H1 (cell line): ENCODE data around the gene CLEC2A. TPM values are rescaled to one million over a fixed set of nuclear protein-coding genes. Genes with fewer than 3 reads are reported as not detected.

ENCODE experiments used
- BCL11A ChIP-seq, 2 experiments: IDR thresholded peaks; one replicate each; pipeline ENCODE4 v1.6.1; 2011; ENCODE audit warnings: low read depth in 2 of 2, low read length in 2 of 2, mild to moderate bottlenecking in 2 of 2
- CHD1 ChIP-seq: IDR thresholded peaks from 2 replicates; pipeline ENCODE4 v1.6.1; 2012; ENCODE audit warnings: low read depth, low read length, improper control_type of control experiment
- CHD7 ChIP-seq: fragments of 300-600 bp; sonication (generic); IDR thresholded peaks from 2 replicates; pipeline ENCODE4 v1.7.1; 2012; ENCODE audit warnings: low read length, moderate library complexity, mild to moderate bottlenecking, inconsistent platforms; ENCODE audit not compliant: insufficient replicate concordance
- CTBP2 ChIP-seq: IDR thresholded peaks from 2 replicates; pipeline ENCODE4 v1.7.0; 2011; ENCODE audit warnings: borderline replicate concordance, mild to moderate bottlenecking, moderate library complexity, mixed read lengths, low read length; ENCODE audit not compliant: insufficient read depth, insufficient read length
- GTF2F1 ChIP-seq: IDR thresholded peaks from 2 replicates; pipeline ENCODE4 v1.6.1; 2012; ENCODE audit warnings: low read depth, low read length, improper control_type of control experiment, borderline replicate concordance
- HDAC6 ChIP-seq: IDR thresholded peaks from one replicate; pipeline ENCODE4 v1.7.1; 2012; ENCODE audit warnings: low read depth, mild to moderate bottlenecking, inconsistent platforms, low read length, moderate library complexity
- KDM1A ChIP-seq: fragments of 200-600, 300-600 bp; sonication (generic); IDR thresholded peaks from 2 replicates; pipeline ENCODE4 v1.7.1; 2016; ENCODE audit warnings: mild to moderate bottlenecking, low read length, borderline replicate concordance
- NRF1 ChIP-seq: IDR thresholded peaks from 2 replicates; pipeline ENCODE4 v1.6.1; 2011; ENCODE audit warnings: mild to moderate bottlenecking, low read depth, low read length, improper control_type of control experiment
- SIRT6 ChIP-seq: IDR thresholded peaks from one replicate; pipeline ENCODE4 v1.7.1; 2012; ENCODE audit warnings: low read length, inconsistent platforms
- SIX5 ChIP-seq: IDR thresholded peaks from 2 replicates; pipeline ENCODE4 v1.6.1; 2011; ENCODE audit warnings: mild to moderate bottlenecking, low read depth, low read length
- SP1 ChIP-seq: IDR thresholded peaks from 2 replicates; pipeline ENCODE4 v1.6.1; 2011; ENCODE audit warnings: low read depth, low read length
- SRF ChIP-seq: IDR thresholded peaks from 2 replicates; pipeline ENCODE4 v1.6.1; 2011; ENCODE audit warnings: mild to moderate bottlenecking, low read depth, low read length, moderate library complexity
- TBP ChIP-seq: IDR thresholded peaks from 2 replicates; pipeline ENCODE4 v1.6.1; 2011; ENCODE audit warnings: low read depth, low read length, improper control_type of control experiment
- polyA plus RNA-seq, 7 experiments: library from polyadenylated mRNA; depleted of rRNA in 3 of 7; stranded (reverse) in 5 of 7; unstranded in 2 of 7; fragments of >200 nt in 5 of 7; fragments of 200-250 nt in 2 of 7; gene quantifications; 1 replicate in 5 of 7; 2 replicates in 1 of 7; 4 replicates in 1 of 7; pipeline versions ENCODE4 v1.2.1 to v1.2.3, GENCODE V29; 2011 to 2013; ENCODE audit warnings: missing spikeins in 2 of 7, mixed read lengths in 2 of 7
- total RNA-seq: library from RNA; stranded (reverse); fragmentation: NEBNext Ultra II Directional; extraction: Animal tissue kit (Norgen Biotek cat#: 25700); gene quantifications from 2 replicates; pipeline ENCODE4 v1.2.1, GENCODE V29; 2021

CLEC2A gene
- total and polyA plus RNA-seq, 2 of the 8 experiments (the other 6 are each of a cell fraction or from before 2014, with no cell fraction given), result 0.63 to 3.7 TPM

DNA sequence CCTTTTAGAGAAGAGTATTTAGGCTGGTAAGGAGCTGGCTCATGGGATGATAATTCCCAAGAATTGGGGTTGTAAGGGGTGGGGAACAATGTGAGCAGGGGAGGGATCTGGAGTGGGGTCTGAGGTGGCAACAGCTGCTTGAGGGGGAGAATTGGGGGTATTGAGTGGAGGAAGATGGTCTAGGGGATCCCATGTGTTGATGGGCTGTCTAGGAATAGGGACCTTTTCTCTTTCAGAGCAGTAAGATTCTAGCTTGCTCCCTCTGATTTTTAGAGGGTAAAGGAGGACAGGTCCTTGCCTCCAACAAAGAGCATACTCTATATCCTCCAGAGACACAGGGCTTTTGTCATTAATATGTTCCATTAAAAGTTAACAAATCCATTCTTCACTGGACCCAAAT lies 22.4 kb downstream of the CLEC2A start (continued):
- no peak for TF ChIP-seq SIX5
- 0 out of 2 replicates have a peak, but pooled peaks have one; percentile 2 for TF ChIP-seq SP1
- no peak for TF ChIP-seq HDAC6
- peak; percentile 43; the same call in 1 of the 2 replicates for TF ChIP-seq CHD1
- no peak for TF ChIP-seq SRF
- no peak for TF ChIP-seq CHD7
- no peak for TF ChIP-seq TBP
- no peak for TF ChIP-seq BCL11A (IDR thresholded peaks at IDR 0.05; ENCODE audit: low read depth in 2 of 2, low read length in 2 of 2)
- peak; percentile 28 for TF ChIP-seq SIRT6
- TF ChIP-seq GTF2F1, result no peak
- no peak for TF ChIP-seq NRF1
- TF ChIP-seq CTBP2, result no peak
- TF ChIP-seq KDM1A, result no peak
